Measurements from ENCODE around the gene KRTAP9-1. TPM values are rescaled to one million over a fixed set of nuclear protein-coding genes. Genes with fewer than 3 reads are reported as not detected.

Gene KRTAP9-1
- total RNA-seq, 1 donor from 2014 or later: not detected

- no peak within 1 kb of the TSS for H3K4me3 Mint-ChIP-seq (ENCODE audit: unreplicated experiment)
- TF ChIP-seq CTCF (IDR thresholded peaks at IDR 0.05; ENCODE audit: partially characterized antibody, unreplicated experiment): no peak
- H3K27me3 Mint-ChIP-seq (ENCODE audit: unreplicated experiment): peaks cover 5% of the 10 kb centered on the region
- H3K36me3 Mint-ChIP-seq (ENCODE audit: unreplicated experiment): peaks cover 8% of the 10 kb centered on the region
- peaks cover 6% of the 10 kb centered on the region for H3K9me3 Mint-ChIP-seq (ENCODE audit: unreplicated experiment)
- H3K4me1 Mint-ChIP-seq (ENCODE audit: low read depth, unreplicated experiment): no peaks in the 10 kb centered on the region
- peak within 1 kb of the TSS; percentile 69 for H3K27ac Mint-ChIP-seq (ENCODE audit: unreplicated experiment)
- DNase-seq: no peak
Observed at GRCh38 chr17:41168121-41168520, 21.6 kb upstream of the KRTAP9-1 start, which contains the start of gene KRTAP4-3. Gene KRTAP4-3, minus strand, starts transcription at chr17:41168221. Its CDS starts 49 bp downstream, at chr17:41168172.

- Mint-ChIP-seq H3K9me3 (ENCODE audit: unreplicated experiment) (peaks cover 6% of the 10 kb centered on the region), H3K27me3 (ENCODE audit: unreplicated experiment) (peaks cover 5% of the 10 kb centered on the region), H3K27ac (ENCODE audit: unreplicated experiment) (no peak overlapping the region), H3K36me3 (ENCODE audit: unreplicated experiment) (peaks cover 8% of the 10 kb centered on the region), H3K4me3 (ENCODE audit: unreplicated experiment) (no peak overlapping the region), H3K4me1 (ENCODE audit: low read depth, unreplicated experiment) (no peaks in the 10 kb centered on the region)
- no peak for DNase-seq
- TF ChIP-seq CTCF (IDR thresholded peaks at IDR 0.05; ENCODE audit: partially characterized antibody, unreplicated experiment): no peak
Observed at GRCh38 chr17:41171886-41172285, 17.8 kb upstream of the KRTAP9-1 start.

GRCh38 chr17:41176744-41177387, 12.8 kb upstream of the KRTAP9-1 start:
- DNase-seq: no peak
- H3K4me1 Mint-ChIP-seq (ENCODE audit: low read depth, unreplicated experiment): no peaks in the 10 kb centered on the region
- H3K9me3 Mint-ChIP-seq (ENCODE audit: unreplicated experiment): peaks cover 6% of the 10 kb centered on the region
- H3K4me3 Mint-ChIP-seq (ENCODE audit: unreplicated experiment): no peak overlapping the region
- peaks cover 5% of the 10 kb centered on the region for H3K36me3 Mint-ChIP-seq (ENCODE audit: unreplicated experiment)
- H3K27ac Mint-ChIP-seq (ENCODE audit: unreplicated experiment): no peak overlapping the region
- peaks cover 4% of the 10 kb centered on the region for H3K27me3 Mint-ChIP-seq (ENCODE audit: unreplicated experiment)
- TF ChIP-seq CTCF (IDR thresholded peaks at IDR 0.05; ENCODE audit: partially characterized antibody, unreplicated experiment): no peak

- H3K27ac Mint-ChIP-seq (ENCODE audit: unreplicated experiment): no peak within 1 kb of the TSS
- H3K4me3 Mint-ChIP-seq (ENCODE audit: unreplicated experiment): no peak within 1 kb of the TSS
- peak; percentile 15 for DNase-seq
- H3K4me1 Mint-ChIP-seq (ENCODE audit: low read depth, unreplicated experiment): no peaks in the 10 kb centered on the region
- H3K9me3 Mint-ChIP-seq (ENCODE audit: unreplicated experiment): peaks cover 6% of the 10 kb centered on the region
- peaks cover 5% of the 10 kb centered on the region for H3K36me3 Mint-ChIP-seq (ENCODE audit: unreplicated experiment)
- no peak for TF ChIP-seq CTCF (IDR thresholded peaks at IDR 0.05; ENCODE audit: partially characterized antibody, unreplicated experiment)
- peaks cover 4% of the 10 kb centered on the region for H3K27me3 Mint-ChIP-seq (ENCODE audit: unreplicated experiment)
Observed at GRCh38 chr17:41177727-41178271, 11.9 kb upstream of the KRTAP9-1 start, which contains the start of gene KRTAP4-2. Gene KRTAP4-2, minus strand, starts transcription at chr17:41178221. Its CDS starts 57 bp downstream, at chr17:41178164.

GRCh38 chr17:41178341-41178740, 11.3 kb upstream of the KRTAP9-1 start:
- Mint-ChIP-seq H3K27ac (ENCODE audit: unreplicated experiment) (no peak overlapping the region), H3K4me3 (ENCODE audit: unreplicated experiment) (no peak overlapping the region), H3K27me3 (ENCODE audit: unreplicated experiment) (peaks cover 4% of the 10 kb centered on the region), H3K9me3 (ENCODE audit: unreplicated experiment) (peaks cover 6% of the 10 kb centered on the region), H3K36me3 (ENCODE audit: unreplicated experiment) (peaks cover 5% of the 10 kb centered on the region), H3K4me1 (ENCODE audit: low read depth, unreplicated experiment) (no peaks in the 10 kb centered on the region)
- no peak for TF ChIP-seq CTCF (IDR thresholded peaks at IDR 0.05; ENCODE audit: partially characterized antibody, unreplicated experiment)
- no peak for DNase-seq
